NCI-H524 (cell line): ENCODE results near the gene SAMD1.

Experiments
- DNase-seq, 2 experiments: peaks; one replicate each; lab custom pipeline; 2025; lab: John Stamatoyannopoulos, UW

The SAMD1 gene

GRCh38 chr19:14090509-14091080, at the start of gene SAMD1:
TSS of gene SAMD1 (minus strand) at chr19:14090751.
- DNase-seq = peak; percentile 82 to 86

- DNase-seq = peak; percentile 19 to 72
Observed at GRCh38 chr19:14139944-14140343, 49.4 kb upstream of the SAMD1 start.

GRCh38 chr19:14138576-14139265, 48.2 kb upstream of the SAMD1 start:
- DNase-seq = no peak

- DNase-seq = peak; percentile 100
Observed at GRCh38 chr19:14136509-14137281, 46.1 kb upstream of the SAMD1 start, which contains the start of gene ASF1B. TSS of gene ASF1B (minus strand) at chr19:14136589. CDS start at chr19:14136456, 133 bp downstream.

- no peak for DNase-seq
Observed at GRCh38 chr19:14135985-14136508, 45.5 kb upstream of the SAMD1 start.

GRCh38 chr19:14135355-14135754, 44.8 kb upstream of the SAMD1 start:
- DNase-seq = no peak

- no peak for DNase-seq
Observed at GRCh38 chr19:14127929-14128509, 37.5 kb upstream of the SAMD1 start.

GRCh38 chr19:14127176-14127575, 36.6 kb upstream of the SAMD1 start:
- no peak for DNase-seq

- no peak for DNase-seq
Observed at GRCh38 chr19:14122924-14123323, 32.4 kb upstream of the SAMD1 start.

- no peak for DNase-seq
Observed at GRCh38 chr19:14120497-14120780, 29.9 kb upstream of the SAMD1 start.

GRCh38 chr19:14119644-14120496, 29.3 kb upstream of the SAMD1 start:
- no peak for DNase-seq

- no peak for DNase-seq
Observed at GRCh38 chr19:14119146-14119545, 28.6 kb upstream of the SAMD1 start.

GRCh38 chr19:14118165-14119051, 27.9 kb upstream of the SAMD1 start:
- DNase-seq = peak in 1 of 2 experiments; percentile 25

GRCh38 chr19:14117668-14118164, 27.2 kb upstream of the SAMD1 start, which contains the start of gene PRKACA:
TSS of gene PRKACA (minus strand) at chr19:14117762. CDS start at chr19:14117547, 215 bp downstream.
- peak; percentile 97 to 99 for DNase-seq

GRCh38 chr19:14116918-14117578, 26.5 kb upstream of the SAMD1 start:
- peak in 1 of 2 experiments; percentile 31 for DNase-seq

GRCh38 chr19:14116525-14116917, 26.0 kb upstream of the SAMD1 start:
- DNase-seq = no peak

- no peak for DNase-seq
Observed at GRCh38 chr19:14115756-14116155, 25.2 kb upstream of the SAMD1 start.

GRCh38 chr19:14114854-14115253, 24.3 kb upstream of the SAMD1 start:
- DNase-seq = no peak

- DNase-seq = no peak
Observed at GRCh38 chr19:14114439-14114838, 23.9 kb upstream of the SAMD1 start.
